Measurements from ENCODE around the gene SLC25A5.

- no peak for TF ChIP-seq TEAD1 (CRISPR knock-in tag; IDR thresholded peaks at IDR 0.05)
- TF ChIP-seq SP1 (CRISPR knock-in tag; conservative IDR thresholded peaks at IDR 0.05): no peak
- TF ChIP-seq ZNF423 (CRISPR knock-in tag; IDR thresholded peaks at IDR 0.05): no peak
- no peak for TF ChIP-seq CTCF (IDR thresholded peaks at IDR 0.05)
- no peak for TF ChIP-seq FOXP1 (CRISPR knock-in tag; IDR thresholded peaks at IDR 0.05; ENCODE audit: borderline replicate concordance)
- no peak for TF ChIP-seq KAT7 (CRISPR knock-in tag; IDR thresholded peaks at IDR 0.05; ENCODE audit: borderline replicate concordance)
- TF ChIP-seq NR2C2 (CRISPR knock-in tag; IDR thresholded peaks at IDR 0.05): no peak
- no peak for TF ChIP-seq ATF6 (CRISPR knock-in tag; IDR thresholded peaks at IDR 0.05)
Observed at GRCh38 chrX:119501511-119502148, 33.4 kb downstream of the SLC25A5 start.
